NK-92 treated with Interleukin-12 subunit alpha and Interleukin-12 subunit beta, amount 100 ng/mL, for 24 hours (cell line): ENCODE measurements around the gene ZBTB17.
"Not testable (repeated sequence)": the region's sequence is repeated elsewhere in the genome, so short reads cannot be mapped to it uniquely, and the experiment has no call there.

Source experiments
- DNase-seq: peaks from one replicate; lab custom pipeline; 2025; lab: John Stamatoyannopoulos, UW

Gene ZBTB17

GRCh38 chr1:16011936-16012589 lies 36.2 kb upstream of the ZBTB17 start:
- DNase-seq, result no peak

GRCh38 chr1:16010837-16011236 lies 34.9 kb upstream of the ZBTB17 start:
- DNase-seq, result no peak

- DNase-seq, result no peak
These were observed 33.8 kb upstream of the ZBTB17 start for GRCh38 chr1:16009678-16010077.

GRCh38 chr1:16009030-16009460 lies 33.1 kb upstream of the ZBTB17 start:
- peak; percentile 45 for DNase-seq

- no peak for DNase-seq
These were observed 31.9 kb upstream of the ZBTB17 start for GRCh38 chr1:16007671-16008341.

GRCh38 chr1:16006552-16007485 lies 30.9 kb upstream of the ZBTB17 start:
- DNase-seq, result no peak

- no peak for DNase-seq
These were observed 30.1 kb upstream of the ZBTB17 start for GRCh38 chr1:16006010-16006409.

- DNase-seq, result no peak
These were observed 29.7 kb upstream of the ZBTB17 start for GRCh38 chr1:16005597-16005996.

GRCh38 chr1:16001274-16001673 lies 25.4 kb upstream of the ZBTB17 start:
- not testable (repeated sequence) for DNase-seq

GRCh38 chr1:15998929-15999328 lies 23.0 kb upstream of the ZBTB17 start:
- DNase-seq, result no peak

GRCh38 chr1:15997637-15998280 lies 21.9 kb upstream of the ZBTB17 start:
- no peak for DNase-seq

GRCh38 chr1:15997076-15997585 lies 21.2 kb upstream of the ZBTB17 start:
- no peak for DNase-seq

- no peak for DNase-seq
These were observed 18.9 kb upstream of the ZBTB17 start for GRCh38 chr1:15994590-15995351.

- no peak for DNase-seq
These were observed 18.2 kb upstream of the ZBTB17 start for GRCh38 chr1:15994081-15994480.

- no peak for DNase-seq
These were observed 17.8 kb upstream of the ZBTB17 start for GRCh38 chr1:15993666-15994065.

GRCh38 chr1:15992582-15993500 lies 16.9 kb upstream of the ZBTB17 start:
- no peak for DNase-seq

- DNase-seq, result no peak
These were observed 16.3 kb upstream of the ZBTB17 start for GRCh38 chr1:15992187-15992553.

- DNase-seq, result no peak
These were observed 15.7 kb upstream of the ZBTB17 start for GRCh38 chr1:15991427-15992186.

GRCh38 chr1:15989776-15990175 lies 13.9 kb upstream of the ZBTB17 start:
- DNase-seq, result no peak
